GM23338 (cell line): ENCODE results near the gene SLC2A6. TPM values are rescaled to one million over a fixed set of nuclear protein-coding genes. Genes with fewer than 3 reads are reported as not detected.

Experiments used
- ATAC-seq: fragments of 200-7000 bp; cut with Tn5 transposase; 3 replicates; pipeline ENCODE4 v1.9.1; 2020
- DNase-seq: peaks from one replicate; pipeline ENCODE4 v3.0.0-alpha.2; 2015; ENCODE audit warnings: low spot score
- H2AFZ ChIP-seq: fragments of 200-600 bp; sonication (generic); 2 replicates; pipeline ENCODE4 v1.8.0; 2016; ENCODE audit warnings: antibody characterized with exemption, mild to moderate bottlenecking, moderate library complexity
- H3F3A ChIP-seq: fragments of 200-600 bp; sonication (generic); replicated peaks from 2 replicates; pipeline ENCODE4 v1.8.0; 2017; ENCODE audit warnings: antibody characterized with exemption, mixed run types, low read depth
- H3K27ac ChIP-seq: fragments of 200-600 bp; sonication (generic); 2 replicates; pipeline ENCODE4 v1.6.1; 2016; ENCODE audit warnings: low read depth
- H3K27me3 ChIP-seq: fragments of 200-600 bp; sonication (generic); 2 replicates; pipeline ENCODE4 v1.8.0; 2016; ENCODE audit warnings: mild to moderate bottlenecking, mixed run types, moderate library complexity; ENCODE audit not compliant: insufficient read depth
- H3K36me3 ChIP-seq: fragments of 200-600 bp; sonication (generic); 2 replicates; pipeline ENCODE4 v1.8.0; 2016; ENCODE audit warnings: mild to moderate bottlenecking; ENCODE audit not compliant: insufficient read depth
- H3K4me1 ChIP-seq: fragments of 200-600 bp; sonication (generic); 2 replicates; pipeline ENCODE4 v1.8.0; 2016; ENCODE audit warnings: mild to moderate bottlenecking, moderate library complexity; ENCODE audit not compliant: insufficient read depth
- H3K4me2 ChIP-seq: fragments of 200-600 bp; sonication (generic); 2 replicates; pipeline ENCODE4 v1.7.1; 2017; ENCODE audit warnings: mixed run types
- H3K4me3 ChIP-seq: fragments of 200-600 bp; sonication (generic); 2 replicates; pipeline ENCODE4 v1.6.1; 2016; ENCODE audit warnings: mixed run types
- H3K79me2 ChIP-seq: fragments of 200-600 bp; sonication (generic); replicated peaks from 2 replicates; pipeline ENCODE4 v1.8.0; 2017; ENCODE audit warnings: mild to moderate bottlenecking; ENCODE audit not compliant: insufficient read depth
- H3K9me2 ChIP-seq: fragments of 200-600 bp; sonication (generic); 2 replicates; pipeline ENCODE4 v1.8.0; 2017; ENCODE audit not compliant: insufficient read depth
- H4K20me1 ChIP-seq: fragments of 200-600 bp; sonication (generic); replicated peaks from 2 replicates; pipeline ENCODE4 v1.8.0; 2017; ENCODE audit warnings: mild to moderate bottlenecking; ENCODE audit not compliant: insufficient read depth
- H3K27ac Mint-ChIP-seq: 2 replicates; pipeline ENCODE4 v1.8.0; 2020; ENCODE audit warnings: inconsistent platforms, mild to moderate bottlenecking, moderate library complexity, mixed read lengths
- H3K27me3 Mint-ChIP-seq: 3 replicates; pipeline ENCODE4 v1.8.0; 2022; ENCODE audit warnings: low read depth, mild to moderate bottlenecking, moderate library complexity, mixed read lengths, inconsistent platforms; ENCODE audit not compliant: insufficient read depth, poor library complexity
- H3K36me3 Mint-ChIP-seq: 3 replicates; pipeline ENCODE4 v1.8.0; 2021; ENCODE audit warnings: low read depth, mild to moderate bottlenecking, inconsistent platforms, moderate library complexity, mixed read lengths
- H3K4me1 Mint-ChIP-seq: 3 replicates; pipeline ENCODE4 v1.8.0; 2020; ENCODE audit warnings: mild to moderate bottlenecking, inconsistent platforms, mixed read lengths
- H3K4me3 Mint-ChIP-seq: 3 replicates; pipeline ENCODE4 v1.8.0; 2021; ENCODE audit warnings: moderate library complexity, mild to moderate bottlenecking, inconsistent platforms, mixed read lengths
- H3K9me3 Mint-ChIP-seq: 3 replicates; pipeline ENCODE4 v1.8.0; 2020; ENCODE audit warnings: moderate library complexity, mild to moderate bottlenecking, inconsistent platforms, mixed read lengths
- EZH2 ChIP-seq: fragments of 200-600 bp; sonication (generic); IDR thresholded peaks from one replicate; pipeline ENCODE4 v1.8.0; 2017; ENCODE audit warnings: antibody characterized with exemption, mild to moderate bottlenecking, low read depth; ENCODE audit not compliant: unreplicated experiment
- EZH2phosphoT487 ChIP-seq: fragments of 200-600 bp; sonication (generic); IDR thresholded peaks from one replicate; pipeline ENCODE4 v1.8.1; 2018; ENCODE audit warnings: antibody characterized with exemption; ENCODE audit not compliant: unreplicated experiment
- NANOG ChIP-seq: IDR thresholded peaks from 2 replicates; pipeline ENCODE4 v1.6.1; 2016; ENCODE audit warnings: antibody characterized with exemption, borderline replicate concordance
- POLR2AphosphoS5 ChIP-seq: IDR thresholded peaks from 2 replicates; pipeline ENCODE4 v1.6.1; 2016; ENCODE audit warnings: antibody characterized with exemption, low read depth
- REST ChIP-seq: IDR thresholded peaks from one replicate; pipeline ENCODE4 v1.6.1; 2018; ENCODE audit warnings: antibody characterized with exemption; ENCODE audit not compliant: unreplicated experiment
- STAT1 ChIP-seq: IDR thresholded peaks from one replicate; pipeline ENCODE4 v1.6.1; 2016; ENCODE audit warnings: antibody characterized with exemption; ENCODE audit not compliant: unreplicated experiment
- ZNF114 ChIP-seq: fragments of 250-450 bp; sonication (Bioruptor Pico); IDR thresholded peaks from 2 replicates; pipeline ENCODE4 v1.5.0; 2020; ENCODE audit warnings: mild to moderate bottlenecking, moderate library complexity
- ZNF331 ChIP-seq: fragments of 250-450 bp; sonication (Bioruptor Pico); IDR thresholded peaks from 2 replicates; pipeline ENCODE4 v1.5.0; 2020; ENCODE audit warnings: low read depth, mild to moderate bottlenecking, moderate library complexity
- ZNF462 ChIP-seq: fragments of 250-450 bp; sonication (Bioruptor Pico); IDR thresholded peaks from 2 replicates; pipeline ENCODE4 v1.5.0; 2020; ENCODE audit warnings: mild to moderate bottlenecking, moderate library complexity
- polyA plus RNA-seq: library from polyadenylated mRNA; unstranded; fragments of >200 nt; fragmentation: Nextera tagmentation; extraction: Ambion mirVana; gene quantifications from 2 replicates; pipeline ENCODE4 v1.2.1, GENCODE V29; 2016
- total RNA-seq: library from RNA; depleted of rRNA; stranded (reverse); fragments of >200 nt; shearing (Covaris generic); gene quantifications from 2 replicates; pipeline ENCODE4 v1.2.3, GENCODE V29; 2014

SLC2A6 gene
- total and polyA plus RNA-seq, 2 experiments from 2014 or later = 17.5 to 39.3 TPM

- no peaks in the 10 kb centered on the region for H3F3A ChIP-seq
- Mint-ChIP-seq H3K4me3 (no peak overlapping the region), H3K27ac (no peak overlapping the region), H3K27me3 (peaks cover 14% of the 10 kb centered on the region), H3K4me1 (peaks cover 27% of the 10 kb centered on the region), H3K36me3 (no peaks in the 10 kb centered on the region; the same call in 2 of the 3 replicates), H3K9me3 (no peaks in the 10 kb centered on the region; the same call in 2 of the 3 replicates)
- H3K36me3 ChIP-seq = no peaks in the 10 kb centered on the region
- peaks cover 19% of the 10 kb centered on the region for H3K4me1 ChIP-seq
- ATAC-seq (no peak), DNase-seq (no peak)
- H3K4me3 ChIP-seq = no peak overlapping the region
- H4K20me1 ChIP-seq = no peaks in the 10 kb centered on the region
- H3K4me2 ChIP-seq = no peak overlapping the region
- no peak overlapping the region for H2AFZ ChIP-seq
- no peaks in the 10 kb centered on the region for H3K9me2 ChIP-seq
- H3K79me2 ChIP-seq = no peaks in the 10 kb centered on the region
- H3K27ac ChIP-seq = no peak overlapping the region
- H3K27me3 ChIP-seq = no peaks in the 10 kb centered on the region
- TF ChIP-seq EZH2 = no peak
- TF ChIP-seq EZH2phosphoT487 = no peak
- no peak for TF ChIP-seq NANOG
- TF ChIP-seq ZNF331 (CRISPR knock-in tag) = no peak
Measured at GRCh38 chr9:133522073-133522910, 43.4 kb upstream of the SLC2A6 start.

- no peak for ATAC-seq
- Histone ChIP-seq H3K36me3 (no peaks in the 10 kb centered on the region), H3K4me2 (no peak overlapping the region), H3K4me1 (peaks cover 10% of the 10 kb centered on the region), H3K9me2 (no peaks in the 10 kb centered on the region), H4K20me1 (no peaks in the 10 kb centered on the region), H3K79me2 (no peaks in the 10 kb centered on the region), H3K27ac (no peak overlapping the region), H3K4me3 (no peak overlapping the region), H3K27me3 (no peaks in the 10 kb centered on the region), H2AFZ (no peak overlapping the region), H3F3A (no peaks in the 10 kb centered on the region)
- no peak for DNase-seq
- Mint-ChIP-seq H3K4me1 (peaks cover 18% of the 10 kb centered on the region), H3K9me3 (no peaks in the 10 kb centered on the region; the same call in 2 of the 3 replicates), H3K27me3 (peaks cover 5% of the 10 kb centered on the region), H3K36me3 (no peaks in the 10 kb centered on the region; the same call in 2 of the 3 replicates), H3K4me3 (no peak overlapping the region), H3K27ac (no peak overlapping the region)
- TF ChIP-seq NANOG (no peak), EZH2phosphoT487 (no peak), REST (no peak), ZNF462 (CRISPR knock-in tag) (no peak), STAT1 (no peak), EZH2 (no peak), ZNF114 (no peak), POLR2AphosphoS5 (no peak)
Measured at GRCh38 chr9:133521122-133522072, 42.5 kb upstream of the SLC2A6 start.
